ENCODE measurements around the gene DSC1. TPM values are rescaled to one million over a fixed set of nuclear protein-coding genes. Genes with fewer than 3 reads are reported as not detected.

The DSC1 gene
- total and polyA plus RNA-seq, 10 of the 15 experiments (the other 5 are each of a cell fraction or from before 2014, with no cell fraction given), result 0.24 to 0.84 (median 0.44) TPM; not detected in 1

- 0% methylated on average over 3 of the region's 3 CpGs for WGBS (ENCODE audit: insufficient coverage, insufficient replicate concordance, low lambda C conversion rate, missing lambda C conversion rate)
- ChIA-PET SMC1A (ENCODE audit: uncharacterized antibody, unreplicated experiment) (no interaction called here), POLR2A (no interaction called here), CTCF (no interaction called here), RAD21 (ENCODE audit: unreplicated experiment) (no interaction called here)
- Histone ChIP-seq H3K27ac (ENCODE audit: control insufficient read depth, insufficient read depth) (no peak overlapping the region), H3K79me2 (ENCODE audit: control insufficient read depth, insufficient read depth, low read length) (no peaks in the 10 kb centered on the region), H4K20me1 (ENCODE audit: control insufficient read depth, insufficient read depth) (no peaks in the 10 kb centered on the region), H2AFZ (ENCODE audit: control insufficient read depth, low read depth, low read length) (no peak overlapping the region), H3K9me3 (replicated peaks; ENCODE audit: control insufficient read depth, insufficient read depth, low read length) (peaks cover 1% of the 10 kb centered on the region; the same call in 1 of the 3 replicates), H3K36me3 (ENCODE audit: control insufficient read depth in 2 of 2, insufficient read depth in 2 of 2, low read length in 1 of 2) (no peaks in the 10 kb centered on the region), H3K4me3 (no peak overlapping the region), H3K9ac (ENCODE audit: control insufficient read depth, insufficient read depth, low read length) (no peak overlapping the region), H3K4me2 (ENCODE audit: control insufficient read depth, insufficient read depth) (no peak overlapping the region), H3K27me3 (replicated peaks in 1 of 2; ENCODE audit: control insufficient read depth in 2 of 2, insufficient read depth in 2 of 2, low read length in 1 of 2) (no peaks in the 10 kb centered on the region), H3K4me1 (ENCODE audit: control insufficient read depth, insufficient read depth, low read length) (no peaks in the 10 kb centered on the region)
- no peak for FAIRE-seq
- BruUV-seq (replicated peaks), result no TSS peak
- intact Hi-C loops (cut with micrococcal nuclease; ENCODE audit: unreplicated experiment), result no loop called here
- in situ Hi-C loops (cut with MboI), result no loop called here
- no peak for TF ChIP-seq ZNF384 (IDR thresholded peaks at IDR 0.05; ENCODE audit: borderline replicate concordance, low read depth, low read length)
- TF ChIP-seq ASH2L (IDR thresholded peaks at IDR 0.05; ENCODE audit: borderline replicate concordance, low read depth), result no peak
- no peak for TF ChIP-seq SRF (IDR thresholded peaks at IDR 0.05; ENCODE audit: low read depth in 2 of 2, low read length in 2 of 2)
- TF ChIP-seq ZNF592 (IDR thresholded peaks at IDR 0.05), result no peak
- no peak for TF ChIP-seq JUNB (IDR thresholded peaks at IDR 0.05)
- no peak for TF ChIP-seq MTA3 (IDR thresholded peaks at IDR 0.05; ENCODE audit: borderline replicate concordance, low read length)
- no peak for TF ChIP-seq CREB1 (IDR thresholded peaks at IDR 0.05; ENCODE audit: low read depth)
- TF ChIP-seq NFXL1 (IDR thresholded peaks at IDR 0.05; ENCODE audit: borderline replicate concordance), result no peak
- TF ChIP-seq RCOR1 (conservative IDR thresholded peaks at IDR 0.05; ENCODE audit: low read depth, low read length), result no peak
- no peak for TF ChIP-seq NBN (IDR thresholded peaks at IDR 0.05)
- no peak for DNase-seq (ENCODE audit: low read depth, low spot score)
- no peak for ATAC-seq
These were observed 13.3 kb downstream of the DSC1 start for GRCh38 chr18:31149351-31149750.
